ENCODE data around the gene UQCRC1.

UQCRC1 gene

GRCh38 chr3:48647714-48648113 is 38.3 kb upstream of the UQCRC1 start:
- TF ChIP-seq POLR2AphosphoS5 (IDR thresholded peaks at IDR 0.05; ENCODE audit: low read depth, low read length) (no peak), TAF1 (IDR thresholded peaks at IDR 0.05; ENCODE audit: borderline replicate concordance, insufficient read depth, low read length) (no peak), SIN3A (IDR thresholded peaks at IDR 0.05; ENCODE audit: borderline replicate concordance, insufficient read depth, low read length) (no peak), FOXP2 (optimal IDR thresholded peaks at IDR 0.05; ENCODE audit: borderline replicate concordance, extremely low read depth, extremely low read length, insufficient read depth) (no peak), REST (IDR thresholded peaks at IDR 0.05; ENCODE audit: insufficient read depth in 1 of 2, low read depth in 2 of 2, low read length in 2 of 2) (no peak)

DNA sequence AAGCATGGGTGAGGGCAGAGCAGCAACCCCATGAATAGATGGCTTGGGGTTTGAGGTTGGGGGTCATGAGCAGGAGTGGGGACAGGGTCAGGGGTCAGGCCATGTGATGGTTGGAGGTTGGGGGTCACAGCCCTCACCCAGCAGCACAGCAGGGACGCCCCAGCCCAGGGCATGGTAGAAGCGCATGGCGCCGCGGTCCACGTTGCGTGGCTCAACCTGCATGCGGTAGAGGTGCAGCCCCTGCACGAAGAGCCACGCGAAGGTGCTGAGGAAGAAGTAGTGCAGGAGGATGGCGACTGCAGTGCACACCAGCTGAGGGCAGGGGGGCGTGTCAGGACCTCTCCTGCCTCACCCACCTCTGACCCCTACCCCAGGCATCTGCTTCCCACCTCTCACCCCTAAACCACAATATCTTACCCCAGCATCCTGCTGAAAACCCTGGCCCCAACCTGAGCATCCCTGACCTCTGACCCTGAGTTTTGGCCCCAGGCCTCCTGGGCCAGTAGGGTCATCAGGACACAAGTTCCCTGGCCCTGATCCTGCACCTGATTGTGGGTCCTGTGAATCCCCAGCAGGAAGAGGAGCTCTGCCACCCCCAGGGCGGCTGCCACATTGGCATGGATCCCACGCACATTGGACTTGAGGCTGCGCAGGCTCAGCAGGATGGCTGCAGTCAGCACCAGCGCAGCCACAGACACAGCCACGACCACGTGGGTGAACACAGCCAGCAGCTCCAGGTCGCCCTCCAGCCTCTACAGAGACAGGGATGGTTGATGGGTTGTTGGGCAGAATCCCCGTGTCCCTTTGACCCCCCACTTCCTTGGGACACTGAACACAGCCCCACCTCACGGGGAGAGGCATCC is 35.7 kb upstream of the UQCRC1 start:
- TF ChIP-seq FOXP2 (optimal IDR thresholded peaks at IDR 0.05; ENCODE audit: borderline replicate concordance, extremely low read depth, extremely low read length, insufficient read depth) (no peak), REST (IDR thresholded peaks at IDR 0.05; ENCODE audit: insufficient read depth in 1 of 2, low read depth in 2 of 2, low read length in 2 of 2) (no peak), SIN3A (IDR thresholded peaks at IDR 0.05; ENCODE audit: borderline replicate concordance, insufficient read depth, low read length) (no peak), TAF1 (IDR thresholded peaks at IDR 0.05; ENCODE audit: borderline replicate concordance, insufficient read depth, low read length) (no peak), POLR2AphosphoS5 (IDR thresholded peaks at IDR 0.05; ENCODE audit: low read depth, low read length) (no peak)

DNA sequence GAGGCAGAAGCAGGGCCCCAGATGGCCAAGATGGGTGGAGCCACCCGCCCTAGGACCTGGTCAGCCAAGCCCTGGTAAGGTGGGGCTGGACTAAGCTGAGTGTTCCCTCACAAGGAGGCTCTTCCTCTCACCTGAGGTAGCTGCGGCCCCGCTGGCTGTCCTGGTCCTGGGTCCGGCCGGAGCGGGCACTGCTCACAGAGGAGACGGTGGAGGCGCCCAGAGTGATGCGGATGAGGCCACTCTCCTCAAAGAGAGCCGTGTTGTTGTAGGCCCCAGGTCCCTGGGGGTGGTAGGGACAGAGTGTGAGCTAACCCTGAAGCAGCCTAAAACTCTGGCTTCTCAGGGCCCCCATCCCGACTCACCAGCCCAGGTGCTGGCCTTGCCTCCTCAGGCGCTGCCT is 33.2 kb upstream of the UQCRC1 start:
- no peak for TF ChIP-seq SIN3A (IDR thresholded peaks at IDR 0.05; ENCODE audit: borderline replicate concordance, insufficient read depth, low read length)
- no peak for TF ChIP-seq REST (IDR thresholded peaks at IDR 0.05; ENCODE audit: insufficient read depth in 1 of 2, low read depth in 2 of 2, low read length in 2 of 2)
- TF ChIP-seq FOXP2 (optimal IDR thresholded peaks at IDR 0.05; ENCODE audit: borderline replicate concordance, extremely low read depth, extremely low read length, insufficient read depth), result no peak
- TF ChIP-seq TAF1 (IDR thresholded peaks at IDR 0.05; ENCODE audit: borderline replicate concordance, insufficient read depth, low read length), result no peak
- no peak for TF ChIP-seq POLR2AphosphoS5 (IDR thresholded peaks at IDR 0.05; ENCODE audit: low read depth, low read length)

DNA sequence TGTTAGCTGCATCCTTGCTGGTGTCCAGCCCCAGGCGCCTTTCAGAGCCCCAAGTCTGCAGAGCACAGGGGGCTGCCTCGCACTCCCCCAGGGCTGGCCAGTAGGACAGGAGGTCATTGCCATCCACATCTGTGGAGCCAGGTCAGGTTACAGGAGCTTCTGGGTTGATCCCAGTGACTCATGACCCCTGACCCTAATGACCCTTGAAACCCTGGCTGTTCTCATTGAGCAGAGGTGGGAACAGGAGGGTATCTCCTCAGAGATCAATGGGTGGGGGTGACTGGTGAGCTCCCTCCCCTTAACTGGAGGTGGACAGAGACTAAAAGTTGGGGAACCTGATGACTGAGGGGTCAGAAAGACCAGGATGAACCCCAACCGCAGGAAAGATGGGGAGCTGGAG is 31.9 kb upstream of the UQCRC1 start:
- TF ChIP-seq FOXP2 (optimal IDR thresholded peaks at IDR 0.05; ENCODE audit: borderline replicate concordance, extremely low read depth, extremely low read length, insufficient read depth) (no peak), POLR2AphosphoS5 (IDR thresholded peaks at IDR 0.05; ENCODE audit: low read depth, low read length) (no peak), REST (IDR thresholded peaks at IDR 0.05; ENCODE audit: insufficient read depth in 1 of 2, low read depth in 2 of 2, low read length in 2 of 2) (no peak), TAF1 (IDR thresholded peaks at IDR 0.05; ENCODE audit: borderline replicate concordance, insufficient read depth, low read length) (no peak), SIN3A (IDR thresholded peaks at IDR 0.05; ENCODE audit: borderline replicate concordance, insufficient read depth, low read length) (no peak)
